Neutrophil (primary cell): ENCODE measurements around the gene HRH1.
"Not testable (repeated sequence)": the region's sequence is repeated elsewhere in the genome, so short reads cannot be mapped to it uniquely, and the experiment has no call there.

ENCODE experiments used
- H3K27ac ChIP-seq: fragments of 200-600 bp; sonication (generic); 2 replicates; pipeline ENCODE4 v1.5.1; 2016; ENCODE audit warnings: mild to moderate bottlenecking, moderate library complexity
- H3K27me3 ChIP-seq: fragments of 200-600 bp; sonication (generic); 2 replicates; pipeline ENCODE4 v1.6.0; 2016; ENCODE audit warnings: mild to moderate bottlenecking
- H3K36me3 ChIP-seq: fragments of 200-600 bp; sonication (generic); 2 replicates; pipeline ENCODE4 v1.5.1; 2017
- H3K4me1 ChIP-seq, 2 experiments: fragments of 200-600 bp in 1 of 2; sonication (generic) in 1 of 2; 1 replicate in 1 of 2; 2 replicates in 1 of 2; pipeline versions ENCODE4 v1.5.1 to v1.6.1; 2013 to 2016; ENCODE audit warnings: low read depth in 1 of 2, low read length in 1 of 2, mild to moderate bottlenecking in 1 of 2, moderate library complexity in 1 of 2; ENCODE audit not compliant: control insufficient read depth in 1 of 2, insufficient read depth in 1 of 2
- H3K4me3 ChIP-seq, 2 experiments: fragments of 200-600 bp in 1 of 2; sonication (generic) in 1 of 2; 1 replicate in 1 of 2; 2 replicates in 1 of 2; pipeline ENCODE4 v1.5.1; 2013 to 2016; ENCODE audit warnings: low read depth in 1 of 2, low read length in 1 of 2, mild to moderate bottlenecking in 1 of 2, moderate library complexity in 1 of 2
- H3K9me3 ChIP-seq: fragments of 200-600 bp; sonication (generic); 2 replicates; pipeline ENCODE4 v1.5.1; 2016
- CTCF ChIP-seq: fragments of 200-600 bp; sonication (generic); IDR thresholded peaks from 2 replicates; pipeline ENCODE4 v1.5.1; 2016; ENCODE audit warnings: antibody characterized with exemption

HRH1 gene

DNA sequence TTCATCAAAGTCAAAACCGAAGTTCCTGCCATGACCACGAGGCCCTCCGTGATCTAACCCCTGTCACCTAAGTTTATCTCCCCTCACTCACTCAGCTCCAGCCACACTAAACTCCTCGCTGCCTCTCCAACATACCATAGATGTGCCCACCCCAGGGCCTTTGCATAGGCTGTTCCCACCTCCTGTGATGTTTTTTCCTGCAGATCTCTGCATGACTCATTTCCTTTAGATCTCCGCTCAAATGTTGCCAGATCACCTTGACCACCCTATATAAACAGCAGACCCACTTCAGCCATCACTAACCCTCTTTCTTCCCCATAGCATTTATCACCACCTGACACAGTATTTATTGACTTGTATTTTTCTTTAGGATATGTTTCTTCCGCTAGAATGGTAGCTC is 58.5 kb downstream of the HRH1 start:
- TF ChIP-seq CTCF: no peak
- Histone ChIP-seq H3K36me3 (peaks cover 55% of the 10 kb centered on the region), H3K27ac (no peak overlapping the region), H3K4me3 (no peak overlapping the region), H3K9me3 (no peaks in the 10 kb centered on the region), H3K27me3 (no peaks in the 10 kb centered on the region), H3K4me1 (no peaks in the 10 kb centered on the region)

GRCh38 chr3:11213810-11214450 is 59.6 kb downstream of the HRH1 start:
- no peak overlapping the region for H3K27ac ChIP-seq
- H3K4me3 ChIP-seq: no peak overlapping the region
- no peaks in the 10 kb centered on the region for H3K4me1 ChIP-seq
- TF ChIP-seq CTCF: no peak
- H3K9me3 ChIP-seq: no peaks in the 10 kb centered on the region
- H3K36me3 ChIP-seq: peaks cover 50% of the 10 kb centered on the region
- H3K27me3 ChIP-seq: no peaks in the 10 kb centered on the region

- no peaks in the 10 kb centered on the region for H3K27me3 ChIP-seq
- no peak for TF ChIP-seq CTCF
- H3K4me3 ChIP-seq: no peak overlapping the region
- peaks cover 44% of the 10 kb centered on the region for H3K36me3 ChIP-seq
- H3K27ac ChIP-seq: no peak overlapping the region
- H3K9me3 ChIP-seq: no peaks in the 10 kb centered on the region
- H3K4me1 ChIP-seq: no peaks in the 10 kb centered on the region
These were observed 60.2 kb downstream of the HRH1 start for GRCh38 chr3:11214451-11214978.

DNA sequence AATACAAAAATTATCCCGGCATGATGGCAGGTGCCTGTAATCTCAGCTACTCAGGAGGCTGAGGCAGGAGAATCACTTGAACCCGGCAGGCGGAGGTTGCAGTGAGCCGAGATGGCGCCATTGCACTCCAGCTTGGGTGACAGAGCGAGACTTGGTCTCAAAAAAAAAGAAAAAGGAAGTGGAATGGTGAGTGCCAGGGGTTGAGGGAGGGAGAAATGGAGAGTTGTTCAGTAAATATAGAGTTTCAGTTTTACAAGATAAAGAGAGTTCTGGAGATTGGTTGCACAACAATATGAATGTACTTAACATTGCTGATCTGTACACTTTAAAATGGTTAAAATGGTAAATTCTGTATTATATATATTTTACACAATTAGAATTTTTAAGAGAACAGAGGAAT is 63.1 kb downstream of the HRH1 start:
- H3K27me3 ChIP-seq, H3K4me3 ChIP-seq, H3K9me3 ChIP-seq: not testable (repeated sequence)
- H3K36me3 ChIP-seq: peaks cover 28% of the 10 kb centered on the region
- peak overlapping the region; percentile 44 for H3K27ac ChIP-seq
- H3K4me1 ChIP-seq: peaks cover 17 to 21% of the 10 kb centered on the region in 2 experiments

GRCh38 chr3:11220230-11220629 is 65.9 kb downstream of the HRH1 start:
- no peaks in the 10 kb centered on the region for H3K27me3 ChIP-seq
- H3K36me3 ChIP-seq: peaks cover 10% of the 10 kb centered on the region
- peak overlapping the region; percentile 33 for H3K27ac ChIP-seq
- no peak for TF ChIP-seq CTCF
- H3K9me3 ChIP-seq: no peaks in the 10 kb centered on the region
- peaks cover 43 to 49% of the 10 kb centered on the region in 2 experiments for H3K4me1 ChIP-seq
- H3K4me3 ChIP-seq: no peak overlapping the region

DNA sequence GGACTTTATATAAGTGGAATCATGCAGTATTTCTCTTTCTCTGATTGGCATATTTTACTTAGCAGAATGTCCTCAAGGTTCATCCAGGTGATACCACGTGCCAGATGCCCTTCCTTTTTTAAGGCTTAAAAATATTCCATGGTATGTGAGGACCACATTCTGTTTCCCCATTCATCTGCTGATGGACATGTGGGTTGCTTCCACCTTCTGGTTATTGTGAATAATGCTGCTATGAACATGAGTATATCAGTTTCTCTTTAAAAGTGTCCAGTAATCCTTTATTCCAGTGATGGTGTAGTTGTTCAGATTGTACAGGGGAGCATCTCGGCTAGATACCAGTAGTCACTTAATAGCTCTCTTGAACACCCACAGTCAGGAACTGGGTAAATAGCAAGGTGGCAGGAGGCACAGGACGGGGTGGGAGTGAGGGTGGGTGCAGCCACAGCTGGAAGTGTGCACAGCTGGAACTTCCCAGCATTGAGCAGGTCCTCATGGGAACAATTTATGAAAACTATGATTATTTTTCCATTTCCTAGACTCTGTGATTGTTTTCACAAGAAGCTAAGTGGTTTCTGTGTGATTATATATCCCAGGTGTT is 67.6 kb downstream of the HRH1 start:
- peak overlapping the region; percentile 87 for H3K27ac ChIP-seq
- H3K36me3 ChIP-seq: no peaks in the 10 kb centered on the region
- H3K27me3 ChIP-seq: no peaks in the 10 kb centered on the region
- no peak for TF ChIP-seq CTCF
- no peaks in the 10 kb centered on the region for H3K9me3 ChIP-seq
- no peak overlapping the region for H3K4me3 ChIP-seq
- peaks cover 59 to 62% of the 10 kb centered on the region in 2 experiments for H3K4me1 ChIP-seq
